WTC11 (cell line): ENCODE measurements around the gene KCNG4. TPM values are rescaled to one million over a fixed set of nuclear protein-coding genes. Genes with fewer than 3 reads are reported as not detected.

Source experiments
- ATAC-seq: fragments of 200-7000 bp; cut with Tn5 transposase; 2 replicates; pipeline ENCODE4 v1.10.0; 2021; ENCODE audit warnings: mild to moderate bottlenecking, moderate library complexity
- CTCF ChIA-PET: fragments of 300-600 bp; sonication (Branson Sonifier 250); formaldehyde crosslinking; loops from one replicate; lab custom pipeline; 2021; ENCODE audit warnings: antibody characterized with exemption; lab: Charles Lee
- POLR2A ChIA-PET: fragments of 350-600 bp; sonication (Branson Sonifier 250); formaldehyde crosslinking; loops from one replicate; lab custom pipeline; 2021; ENCODE audit warnings: antibody characterized with exemption; lab: Charles Lee
- DNase-seq: peaks from one replicate; pipeline ENCODE4 v3.0.0; 2021; ENCODE audit warnings: low spot score
- H3K27ac Mint-ChIP-seq: 2 replicates; pipeline ENCODE4 v1.8.0; 2021; ENCODE audit warnings: mixed read lengths
- H3K27me3 Mint-ChIP-seq: 2 replicates; pipeline ENCODE4 v1.8.0; 2021; ENCODE audit warnings: low read depth, mild to moderate bottlenecking, moderate library complexity, mixed read lengths
- H3K36me3 Mint-ChIP-seq: 2 replicates; pipeline ENCODE4 v1.8.0; 2021; ENCODE audit warnings: mixed read lengths
- H3K4me1 Mint-ChIP-seq: 2 replicates; pipeline ENCODE4 v1.8.0; 2022; ENCODE audit warnings: mixed read lengths
- H3K4me3 Mint-ChIP-seq: 2 replicates; pipeline ENCODE4 v1.8.0; 2021; ENCODE audit warnings: mild to moderate bottlenecking, moderate library complexity, mixed read lengths
- H3K9me3 Mint-ChIP-seq: 2 replicates; pipeline ENCODE4 v1.8.0; 2021; ENCODE audit warnings: mixed read lengths
- ERG ChIP-seq: fragments of 250-450 bp; sonication (Bioruptor Pico); IDR thresholded peaks from 2 replicates; pipeline ENCODE4 v1.8.0; 2021; ENCODE audit warnings: mild to moderate bottlenecking
- FOXK1 ChIP-seq: sonication (generic); formaldehyde crosslinking; IDR thresholded peaks from 2 replicates; pipeline ENCODE4 v1.8.0; 2022; ENCODE audit warnings: mild to moderate bottlenecking, moderate library complexity, missing genetic modification reagents
- FOXP1 ChIP-seq: sonication (generic); formaldehyde crosslinking; IDR thresholded peaks from 2 replicates; pipeline ENCODE4 v1.8.0; 2022; ENCODE audit warnings: missing genetic modification reagents, mild to moderate bottlenecking, moderate library complexity, borderline replicate concordance
- FOXP4 ChIP-seq: sonication (generic); formaldehyde crosslinking; IDR thresholded peaks from 2 replicates; pipeline ENCODE4 v1.8.0; 2022; ENCODE audit warnings: mild to moderate bottlenecking, missing genetic modification reagents
- GTF2I ChIP-seq: fragments of 250-450 bp; sonication (Bioruptor Pico); conservative IDR thresholded peaks from 2 replicates; pipeline ENCODE4 v1.4.0; 2021; ENCODE audit warnings: mild to moderate bottlenecking
- IRF1 ChIP-seq: sonication (generic); formaldehyde crosslinking; IDR thresholded peaks from 2 replicates; pipeline ENCODE4 v1.8.0; 2023; ENCODE audit warnings: missing genetic modification reagents
- KAT7 ChIP-seq: sonication (generic); formaldehyde crosslinking; IDR thresholded peaks from 2 replicates; pipeline ENCODE4 v1.8.1; 2023; ENCODE audit warnings: missing genetic modification reagents, mild to moderate bottlenecking, borderline replicate concordance
- MAX ChIP-seq: sonication (generic); formaldehyde crosslinking; IDR thresholded peaks from 2 replicates; pipeline ENCODE4 v1.8.0; 2022; ENCODE audit warnings: mild to moderate bottlenecking, missing genetic modification reagents
- MXD4 ChIP-seq: fragments of 250-450 bp; sonication (Bioruptor Pico); IDR thresholded peaks from 2 replicates; pipeline ENCODE4 v1.8.0; 2021; ENCODE audit warnings: mild to moderate bottlenecking, moderate library complexity, borderline replicate concordance
- NFYB ChIP-seq: sonication (generic); formaldehyde crosslinking; conservative IDR thresholded peaks from 2 replicates; pipeline ENCODE4 v1.8.0; 2022; ENCODE audit warnings: low read depth, missing genetic modification reagents
- NR3C1 ChIP-seq: sonication (generic); formaldehyde crosslinking; conservative IDR thresholded peaks from 2 replicates; pipeline ENCODE4 v1.8.1; 2023; ENCODE audit warnings: low read depth, mild to moderate bottlenecking, missing genetic modification reagents
- RORB ChIP-seq: fragments of 250-450 bp; sonication (Bioruptor Pico); IDR thresholded peaks from 2 replicates; pipeline ENCODE4 v1.9.0; 2021; ENCODE audit warnings: mild to moderate bottlenecking
- ZBTB21 ChIP-seq: sonication (generic); formaldehyde crosslinking; IDR thresholded peaks from 2 replicates; pipeline ENCODE4 v1.8.1; 2023; ENCODE audit warnings: mild to moderate bottlenecking, missing genetic modification reagents, borderline replicate concordance
- ZMAT4 ChIP-seq: fragments of 250-450 bp; sonication (Bioruptor Pico); IDR thresholded peaks from 2 replicates; pipeline ENCODE4 v1.9.0; 2021; ENCODE audit warnings: mild to moderate bottlenecking
- ZNF138 ChIP-seq: sonication (generic); formaldehyde crosslinking; conservative IDR thresholded peaks from 2 replicates; pipeline ENCODE4 v1.8.1; 2022; ENCODE audit warnings: mild to moderate bottlenecking, moderate library complexity, missing genetic modification reagents
- ZNF263 ChIP-seq: sonication (generic); formaldehyde crosslinking; IDR thresholded peaks from 2 replicates; pipeline ENCODE4 v1.8.1; 2022; ENCODE audit warnings: low read depth, mild to moderate bottlenecking, moderate library complexity, missing genetic modification reagents
- ZNF423 ChIP-seq: fragments of 250-450 bp; sonication (Bioruptor Pico); IDR thresholded peaks from 2 replicates; pipeline ENCODE4 v2.1.2; 2022; ENCODE audit warnings: mild to moderate bottlenecking, moderate library complexity
- total RNA-seq: library from RNA; stranded (reverse); gene quantifications from 3 replicates; pipeline ENCODE4 v1.2.3, GENCODE V29; 2021

The KCNG4 gene
- total RNA-seq, 1 experiment from 2014 or later, result not detected

- CTCF ChIA-PET, result interaction anchor here (0.8 to 3.0 kb wide), 2 partner anchors 25 to 201 kb away, joined by 3 to 16 read pairs; no protein-coding TSS in a partner anchor
- no peaks in the 10 kb centered on the region for H3K36me3 Mint-ChIP-seq
- H3K4me3 Mint-ChIP-seq, result peak overlapping the region; percentile 29
- H3K9me3 Mint-ChIP-seq, result peaks cover 5% of the 10 kb centered on the region
- POLR2A ChIA-PET, result interaction anchor here (1.1 to 1.2 kb wide), 2 partner anchors 11 to 17 kb away, joined by 4 read pairs; partner anchors contain the start of gene WFDC1
- DNase-seq (no peak), ATAC-seq (peak; percentile 41)
- H3K27ac Mint-ChIP-seq, result peak overlapping the region; percentile 47
- H3K27me3 Mint-ChIP-seq, result peaks cover 2% of the 10 kb centered on the region; the same call in 1 of the 2 replicates
- H3K4me1 Mint-ChIP-seq, result peaks cover 29% of the 10 kb centered on the region
- TF ChIP-seq NR3C1 (CRISPR knock-in tag) (no peak), ZBTB21 (CRISPR knock-in tag) (no peak), ZMAT4 (CRISPR knock-in tag) (no peak), FOXP4 (CRISPR knock-in tag) (no peak), FOXK1 (no peak), ERG (no peak), MXD4 (no peak), KAT7 (CRISPR knock-in tag) (no peak), ZNF423 (no peak), ZNF138 (0 out of 2 replicates have a peak, but pooled peaks have one; percentile 29), MAX (CRISPR knock-in tag) (0 out of 2 replicates have a peak, but pooled peaks have one; percentile 10), ZNF263 (no peak), FOXP1 (CRISPR knock-in tag) (no peak)
Measured at GRCh38 chr16:84283314-84284153, 43.7 kb upstream of the KCNG4 start.

- Mint-ChIP-seq H3K27me3 (peaks cover 2% of the 10 kb centered on the region; the same call in 1 of the 2 replicates), H3K27ac (no peak overlapping the region), H3K9me3 (no peaks in the 10 kb centered on the region), H3K4me3 (no peak overlapping the region), H3K36me3 (no peaks in the 10 kb centered on the region), H3K4me1 (peaks cover 29% of the 10 kb centered on the region)
- no peak for TF ChIP-seq GTF2I
- no peak for ATAC-seq
- CTCF ChIA-PET, result interaction anchor here (0.7 to 3.0 kb wide), 3 partner anchors 26 to 1248 kb away, joined by 3 to 16 read pairs (median 3); no protein-coding TSS in a partner anchor
- DNase-seq, result no peak
- POLR2A ChIA-PET, result interaction anchor here (1.1 kb wide), 1 partner anchor 87 kb away, joined by 3 read pairs; no protein-coding TSS in a partner anchor
Measured at GRCh38 chr16:84282533-84282932, 42.7 kb upstream of the KCNG4 start.

GRCh38 chr16:84281074-84281473 lies 41.3 kb upstream of the KCNG4 start:
- Mint-ChIP-seq H3K36me3 (no peaks in the 10 kb centered on the region), H3K4me3 (no peak overlapping the region), H3K27me3 (peaks cover 2% of the 10 kb centered on the region; the same call in 1 of the 2 replicates), H3K27ac (no peak overlapping the region)
- TF ChIP-seq RORB (CRISPR knock-in tag) (no peak), NFYB (peak; percentile 96), IRF1 (CRISPR knock-in tag) (no peak)
- TF ChIP-seq, all 79 proteins: peak for 1
- Mint-ChIP-seq H3K9me3 (no peaks in the 10 kb centered on the region), H3K4me1 (peaks cover 29% of the 10 kb centered on the region)
- DNase-seq (peak; percentile 40), ATAC-seq (peak; percentile 21)
- CTCF ChIA-PET, result interaction anchor here (0.8 to 3.3 kb wide), 4 partner anchors 27 to 228 kb away, joined by 3 to 29 read pairs (median 4); partner anchors contain the start of gene TAF1C
- POLR2A ChIA-PET, result interaction anchor here (1.1 kb wide), 1 partner anchor 27 kb away, joined by 3 read pairs; no protein-coding TSS in a partner anchor
